ENCODE results near the gene NELL1. TPM values are rescaled to one million over a fixed set of nuclear protein-coding genes. Genes with fewer than 3 reads are reported as not detected.

The NELL1 gene
- polyA plus RNA-seq, 2 of the 4 experiments (the other 2 are of a cell fraction), result not detected

GRCh38 chr11:21119411-21119810 lies 450.0 kb downstream of the NELL1 start:
- FAIRE-seq, result no peak
- POLR2A ChIA-PET, result no interaction called here

DNA sequence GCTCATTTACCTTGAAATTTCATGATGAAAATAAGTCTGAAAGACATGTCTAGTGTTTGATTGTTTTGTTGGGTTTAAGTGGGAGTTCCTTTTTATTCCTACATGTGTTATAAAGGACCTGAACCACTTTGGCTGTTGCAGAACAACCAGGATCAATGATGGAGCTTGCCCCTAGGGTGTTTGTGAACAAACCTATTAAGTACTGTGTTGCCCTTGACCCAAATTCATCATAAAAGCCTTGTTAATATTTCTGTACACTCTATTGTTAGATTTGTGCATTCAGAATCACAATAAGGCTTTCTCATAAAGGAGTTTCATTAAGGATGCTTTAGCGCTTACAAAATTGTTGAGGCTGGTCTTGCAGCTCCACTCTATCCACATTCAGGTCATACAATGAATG lies 452.6 kb downstream of the NELL1 start:
- DNase-seq (ENCODE audit: low read depth in 1 of 2, low spot score in 1 of 2) (no peak), FAIRE-seq (no peak), ATAC-seq (no peak)
- WGBS (ENCODE audit: missing lambda C conversion rate), result 55% methylated on average over 1 of the region's 1 CpG
- no peak overlapping the region for H3K4me2 ChIP-seq
- POLR2A ChIA-PET, result no interaction called here
- CTCF ChIA-PET, result no interaction called here
- H3K4me3 ChIP-seq, result no peak overlapping the region
- H3K9me3 ChIP-seq, result no peaks in the 10 kb centered on the region
- H3K4me1 ChIP-seq, result no peaks in the 10 kb centered on the region
- TF ChIP-seq KDM1A (IDR thresholded peaks at IDR 0.05; ENCODE audit: low read depth) (no peak), POLR2A (IDR thresholded peaks at IDR 0.05; ENCODE audit: low read length) (no peak), KDM5A (IDR thresholded peaks at IDR 0.05) (no peak), EHMT2 (IDR thresholded peaks at IDR 0.05; ENCODE audit: low read depth) (no peak), ESRRA (IDR thresholded peaks at IDR 0.05; ENCODE audit: borderline replicate concordance, low read length) (no peak), RCOR1 (IDR thresholded peaks at IDR 0.05; ENCODE audit: low read depth, low read length) (no peak)
- no peak overlapping the region for H3K27ac ChIP-seq

More at GRCh38 chr11:21119411-21119810, 450.0 kb downstream of the NELL1 start:
- Histone ChIP-seq H3K4me1 (no peaks in the 10 kb centered on the region), H3K4me3 (no peak overlapping the region), H3K27ac (no peak overlapping the region), H3K4me2 (no peak overlapping the region), H3K9me3 (no peaks in the 10 kb centered on the region)
- ATAC-seq, result no peak
- WGBS (ENCODE audit: missing lambda C conversion rate), result 22% methylated on average over 3 of the region's 3 CpGs
- no peak for DNase-seq (ENCODE audit: low read depth in 1 of 2, low spot score in 1 of 2)
- CTCF ChIA-PET, result no interaction called here
- no peak for TF ChIP-seq HOXB13 (CRISPR knock-in tag; IDR thresholded peaks at IDR 0.05; ENCODE audit: low read depth)
- no peak for TF ChIP-seq FOSL2 (IDR thresholded peaks at IDR 0.05)
- TF ChIP-seq FOSL2 (CRISPR knock-in tag; IDR thresholded peaks at IDR 0.05), result no peak
- no peak for TF ChIP-seq BHLHE40 (IDR thresholded peaks at IDR 0.05; ENCODE audit: low read depth, low read length)
- TF ChIP-seq CBX8 (IDR thresholded peaks at IDR 0.05), result no peak
- no peak for TF ChIP-seq CHD2 (IDR thresholded peaks at IDR 0.05; ENCODE audit: low read length, partially characterized antibody)
- no peak for TF ChIP-seq HDAC2 (IDR thresholded peaks at IDR 0.05)
- no peak for TF ChIP-seq FOSB (CRISPR knock-in tag; IDR thresholded peaks at IDR 0.05)
- TF ChIP-seq MAX (IDR thresholded peaks at IDR 0.05), result no peak
- TF ChIP-seq HOXA7 (CRISPR knock-in tag; IDR thresholded peaks at IDR 0.05), result no peak
- TF ChIP-seq RARB (CRISPR knock-in tag; IDR thresholded peaks at IDR 0.05), result no peak
- no peak for TF ChIP-seq EHMT2 (IDR thresholded peaks at IDR 0.05; ENCODE audit: low read depth)
- TF ChIP-seq HOXB5 (CRISPR knock-in tag; IDR thresholded peaks at IDR 0.05), result no peak

DNA sequence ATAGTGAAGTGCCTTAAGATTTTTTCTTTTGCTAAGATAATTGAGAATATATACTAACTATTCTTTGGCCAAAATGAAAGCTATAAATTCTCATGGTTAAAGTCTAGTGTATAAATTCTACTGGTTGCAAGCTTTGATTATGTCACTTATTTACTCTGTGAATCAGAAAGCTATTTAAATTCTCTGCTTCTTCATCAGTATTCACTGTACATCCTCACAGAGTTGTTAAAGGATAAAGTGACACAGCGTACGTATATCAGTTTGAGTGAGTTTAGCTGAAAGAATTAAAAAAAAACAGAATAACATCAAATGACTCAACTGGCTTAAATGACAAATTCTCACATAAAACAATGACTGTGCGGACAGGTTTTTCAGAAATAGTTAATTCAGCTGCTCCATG lies 453.1 kb downstream of the NELL1 start:
- 52% methylated on average over 3 of the region's 3 CpGs for WGBS (ENCODE audit: missing lambda C conversion rate)
- FAIRE-seq, result no peak
- TF ChIP-seq KDM1A (IDR thresholded peaks at IDR 0.05; ENCODE audit: low read depth), result no peak
- TF ChIP-seq FOSL2 (IDR thresholded peaks at IDR 0.05), result no peak
- TF ChIP-seq FOSL2 (CRISPR knock-in tag; IDR thresholded peaks at IDR 0.05), result no peak
- no peak for TF ChIP-seq RFX5 (IDR thresholded peaks at IDR 0.05)
- no peak for TF ChIP-seq PHF8 (IDR thresholded peaks at IDR 0.05; ENCODE audit: borderline replicate concordance, low read depth)
- TF ChIP-seq ESRRA (IDR thresholded peaks at IDR 0.05; ENCODE audit: borderline replicate concordance, low read length), result no peak
- TF ChIP-seq ZNF302 (CRISPR knock-in tag; IDR thresholded peaks at IDR 0.05), result no peak

DNA sequence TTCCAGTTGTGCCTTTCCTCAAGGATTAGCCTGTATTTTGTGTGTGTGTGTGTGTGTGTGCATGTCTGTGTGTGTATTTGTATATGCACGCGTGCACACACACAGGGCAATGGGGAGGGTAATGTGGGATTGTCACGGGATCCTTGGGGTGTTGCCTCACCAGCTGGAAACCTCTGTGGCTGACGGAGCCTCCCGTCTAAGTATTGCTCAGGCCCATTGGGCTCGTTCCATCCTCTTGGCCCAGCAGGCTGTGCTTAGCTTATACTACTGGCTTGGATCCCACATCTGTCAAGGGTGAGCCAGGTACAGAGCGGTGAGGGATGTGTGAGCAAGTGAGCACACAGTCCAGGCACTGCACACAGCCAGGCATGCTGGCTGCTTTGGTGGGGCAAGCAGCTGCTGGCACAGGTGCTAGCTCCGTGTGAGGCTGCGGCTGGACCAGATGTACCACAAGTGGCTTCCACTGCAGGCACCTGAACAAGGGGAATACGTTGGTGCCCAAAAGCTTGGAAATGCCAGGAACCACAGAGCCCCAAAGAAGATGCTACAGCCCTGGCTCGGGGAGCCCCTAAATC lies 462.8 kb downstream of the NELL1 start:
- no peak overlapping the region for H3K4me2 ChIP-seq
- no peak for TF ChIP-seq EHMT2 (IDR thresholded peaks at IDR 0.05; ENCODE audit: low read depth)
- no peak overlapping the region for H3K27ac ChIP-seq
- no peak; a peak in 1 of 6 replicates for ATAC-seq
- DNase-seq (ENCODE audit: low read depth in 1 of 2, low spot score in 1 of 2), result no peak
- ChIA-PET CTCF (no interaction called here), POLR2A (no interaction called here)
- no peak for FAIRE-seq
- no peak overlapping the region for H3K4me3 ChIP-seq
- H3K9me3 ChIP-seq, result no peaks in the 10 kb centered on the region
- WGBS (ENCODE audit: missing lambda C conversion rate), result 19% methylated on average over 9 of the region's 11 CpGs
- H3K4me1 ChIP-seq, result no peaks in the 10 kb centered on the region

More for the DNA sequence above, 453.1 kb downstream of the NELL1 start:
- Histone ChIP-seq H3K4me2 (no peak overlapping the region), H3K4me3 (no peak overlapping the region), H3K9me3 (no peaks in the 10 kb centered on the region), H3K27ac (no peak overlapping the region), H3K4me1 (no peaks in the 10 kb centered on the region)
- ChIA-PET POLR2A (no interaction called here), CTCF (interaction anchor here (0.6 kb wide), 1 partner anchor 25 kb away, joined by 3 read pairs; no protein-coding TSS in a partner anchor)
- ATAC-seq, result no peak
- no peak for DNase-seq (ENCODE audit: low read depth in 1 of 2, low spot score in 1 of 2)

Data from A549 (cell line).